ENCODE measurements around the gene MARCHF6.

GRCh38 chr5:10328323-10328722 lies 25.2 kb upstream of the MARCHF6 start:
- TF ChIP-seq EZH2 (IDR thresholded peaks at IDR 0.05; ENCODE audit: borderline replicate concordance, low read depth, low read length, poor library complexity, severe bottlenecking) (no peak), CTCF (conservative IDR thresholded peaks at IDR 0.05; ENCODE audit: low read depth, low read length) (no peak)
